Muscle layer of duodenum (tissue), 2 donors: ENCODE measurements around the gene DENR.
"Not testable (repeated sequence)": the region's sequence is repeated elsewhere in the genome, so short reads cannot be mapped to it uniquely, and the experiment has no call there.

Experiments used
- H3K27ac ChIP-seq: one replicate; pipeline ENCODE4 v1.7.0; 2013; ENCODE audit warnings: mild to moderate bottlenecking, low read length
- H3K27me3 ChIP-seq: one replicate; pipeline ENCODE4 v1.7.0; 2013; ENCODE audit warnings: low read depth, mild to moderate bottlenecking, control low read depth, low read length
- H3K36me3 ChIP-seq, 2 donors: one replicate each; pipeline ENCODE4 v1.7.0; 2013; ENCODE audit warnings: low read length in 2 of 2, control low read depth in 1 of 2, mild to moderate bottlenecking in 1 of 2; ENCODE audit not compliant: insufficient read depth in 2 of 2, control insufficient read depth in 1 of 2
- H3K4me1 ChIP-seq, 2 donors: one replicate each; pipeline ENCODE4 v1.7.0; 2013; ENCODE audit warnings: low read length in 2 of 2, mild to moderate bottlenecking in 2 of 2, control low read depth in 1 of 2, moderate library complexity in 1 of 2; ENCODE audit not compliant: insufficient read depth in 2 of 2, control insufficient read depth in 1 of 2
- H3K4me3 ChIP-seq, 2 donors: one replicate each; pipeline ENCODE4 v1.7.0; 2013; ENCODE audit warnings: low read length in 2 of 2, low read depth in 1 of 2, mild to moderate bottlenecking in 1 of 2
- H3K9me3 ChIP-seq, 2 donors: one replicate each; pipeline ENCODE4 v1.7.0; 2013; ENCODE audit warnings: low read length in 2 of 2, control low read depth in 1 of 2, mild to moderate bottlenecking in 1 of 2; ENCODE audit not compliant: control insufficient read depth in 1 of 2
- donor health status: healthy.

Gene DENR

GRCh38 chr12:122747224-122748135 is 5.1 kb upstream of the DENR start:
- Histone ChIP-seq H3K9me3 (no peaks in the 10 kb centered on the region), H3K27ac (no peak overlapping the region), H3K4me1 (no peaks in the 10 kb centered on the region), H3K4me3 (no peak overlapping the region), H3K36me3 (no peaks in the 10 kb centered on the region), H3K27me3 (no peaks in the 10 kb centered on the region)

GRCh38 chr12:122749569-122750332 is 2.9 kb upstream of the DENR start:
- H3K27me3 ChIP-seq: no peaks in the 10 kb centered on the region
- H3K4me3 ChIP-seq: no peak overlapping the region
- no peaks in the 10 kb centered on the region for H3K9me3 ChIP-seq
- no peak overlapping the region for H3K27ac ChIP-seq
- H3K4me1 ChIP-seq: peaks cover 8 to 11% of the 10 kb centered on the region in 2 donors
- H3K36me3 ChIP-seq: peaks cover 0 to 4% of the 10 kb centered on the region in 2 donors

GRCh38 chr12:122750781-122751515 is 1.7 kb upstream of the DENR start:
- not testable (repeated sequence) for H3K27ac ChIP-seq, H3K4me3 ChIP-seq, H3K27me3 ChIP-seq, H3K9me3 ChIP-seq
- peaks cover 5 to 11% of the 10 kb centered on the region in 2 donors for H3K36me3 ChIP-seq
- peaks cover 8 to 11% of the 10 kb centered on the region in 2 donors for H3K4me1 ChIP-seq

DNA sequence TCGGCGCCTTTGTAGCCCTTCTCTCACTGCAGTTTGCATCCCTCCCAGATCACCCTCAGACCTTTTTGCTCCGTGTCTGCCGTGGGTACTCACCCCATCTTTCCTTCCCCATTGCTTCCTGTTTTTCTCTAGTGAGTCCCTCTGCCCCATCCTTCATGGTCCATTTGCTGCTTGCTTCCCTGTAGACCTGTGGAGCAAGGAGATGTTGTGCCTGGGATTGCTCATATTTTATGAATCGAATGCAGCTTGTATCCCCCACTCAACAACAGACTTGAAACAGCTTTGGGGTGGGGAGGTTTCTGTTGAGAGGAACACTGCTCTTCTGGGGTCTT is 661 bp downstream of the DENR start:
- no peaks in the 10 kb centered on the region for H3K9me3 ChIP-seq
- H3K4me3 ChIP-seq: peak overlapping the region; percentile 85 to 92
- H3K27me3 ChIP-seq: no peaks in the 10 kb centered on the region
- H3K4me1 ChIP-seq: peaks cover 8 to 11% of the 10 kb centered on the region in 2 donors
- peak overlapping the region; percentile 88 for H3K27ac ChIP-seq
- H3K36me3 ChIP-seq: peaks cover 19 to 25% of the 10 kb centered on the region in 2 donors

GRCh38 chr12:122754790-122755189 is 2.2 kb downstream of the DENR start:
- H3K27me3 ChIP-seq: no peaks in the 10 kb centered on the region
- peaks cover 19 to 27% of the 10 kb centered on the region in 2 donors for H3K36me3 ChIP-seq
- H3K9me3 ChIP-seq: no peaks in the 10 kb centered on the region
- H3K4me3 ChIP-seq: no peak overlapping the region
- no peak overlapping the region for H3K27ac ChIP-seq
- peaks cover 8 to 11% of the 10 kb centered on the region in 2 donors for H3K4me1 ChIP-seq

- Histone ChIP-seq H3K9me3 (no peaks in the 10 kb centered on the region), H3K36me3 (peaks cover 27 to 42% of the 10 kb centered on the region in 2 donors), H3K27ac (no peak overlapping the region), H3K4me1 (peaks cover 8 to 11% of the 10 kb centered on the region in 2 donors), H3K27me3 (no peaks in the 10 kb centered on the region), H3K4me3 (no peak overlapping the region)
Observed at GRCh38 chr12:122757568-122757967, 4.9 kb downstream of the DENR start.

GRCh38 chr12:122785503-122785902 is 32.9 kb downstream of the DENR start:
- H3K4me1 ChIP-seq: no peaks in the 10 kb centered on the region
- no peaks in the 10 kb centered on the region for H3K27me3 ChIP-seq
- no peak overlapping the region for H3K27ac ChIP-seq
- H3K4me3 ChIP-seq: no peak overlapping the region
- H3K36me3 ChIP-seq: no peaks in the 10 kb centered on the region
- no peaks in the 10 kb centered on the region for H3K9me3 ChIP-seq

DNA sequence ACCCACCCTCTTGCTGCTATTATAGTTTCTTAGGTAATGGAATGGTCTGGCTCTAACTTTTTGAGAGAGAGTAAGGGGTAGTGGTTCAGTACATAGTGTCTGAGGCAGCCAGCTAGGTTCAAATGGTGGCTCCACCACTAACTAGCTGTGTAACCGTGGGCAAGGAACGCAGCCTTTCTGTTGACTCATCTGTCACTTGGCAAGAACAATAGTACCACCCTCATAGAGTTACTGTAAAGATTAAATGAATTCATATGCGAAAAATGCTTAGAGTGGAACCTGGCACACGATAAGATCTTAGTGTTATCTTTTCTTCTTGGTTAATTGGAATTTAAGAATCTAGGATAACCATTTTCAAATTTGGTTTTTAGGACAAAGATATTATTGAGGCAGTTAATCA is 35.8 kb downstream of the DENR start:
- Histone ChIP-seq H3K27ac (no peak overlapping the region), H3K9me3 (no peaks in the 10 kb centered on the region), H3K4me3 (no peak overlapping the region), H3K27me3 (no peaks in the 10 kb centered on the region), H3K4me1 (no peaks in the 10 kb centered on the region), H3K36me3 (no peaks in the 10 kb centered on the region)

DNA sequence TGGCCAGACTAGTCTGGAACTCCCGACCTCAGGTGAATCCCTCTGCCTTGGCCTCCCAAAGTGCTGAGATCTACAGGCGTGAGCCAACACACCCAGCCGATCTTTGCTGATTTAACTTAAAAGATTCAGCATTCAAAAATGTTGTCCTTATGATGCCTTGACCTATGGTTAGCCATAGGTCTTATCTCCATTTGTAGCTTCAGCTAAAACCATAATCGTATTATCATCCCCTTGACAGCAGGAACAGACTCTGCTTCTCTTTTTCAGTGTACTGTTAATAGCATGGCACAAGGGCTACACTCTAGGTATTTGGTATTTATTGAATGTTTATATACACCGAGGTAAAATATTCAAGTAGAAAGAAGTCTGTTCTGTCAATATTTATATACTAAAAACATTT is 37.0 kb downstream of the DENR start:
- H3K36me3 ChIP-seq: no peaks in the 10 kb centered on the region

GRCh38 chr12:122790393-122791075 is 37.9 kb downstream of the DENR start:
- Histone ChIP-seq H3K9me3 (no peaks in the 10 kb centered on the region), H3K36me3 (no peaks in the 10 kb centered on the region), H3K27ac (no peak overlapping the region), H3K4me3 (no peak overlapping the region), H3K27me3 (no peaks in the 10 kb centered on the region), H3K4me1 (peaks cover 0 to 5% of the 10 kb centered on the region in 2 donors)

More for the DNA sequence above, 37.0 kb downstream of the DENR start:
- H3K27me3 ChIP-seq: no peaks in the 10 kb centered on the region
- no peaks in the 10 kb centered on the region for H3K9me3 ChIP-seq
- H3K4me1 ChIP-seq: peaks cover 0 to 5% of the 10 kb centered on the region in 2 donors
- H3K4me3 ChIP-seq: no peak overlapping the region
- H3K27ac ChIP-seq: no peak overlapping the region
